GM12878 (cell line): ENCODE measurements around the gene HSD17B1. TPM values are rescaled to one million over a fixed set of nuclear protein-coding genes. Genes with fewer than 3 reads are reported as not detected.
A peak's percentile ranks its signal among the peaks of the same experiment; 100 is the strongest.

Source experiments
- ATF2 ChIP-seq: IDR thresholded peaks from 2 replicates; pipeline ENCODE4 v1.6.1; 2012; ENCODE audit warnings: low read length, inconsistent platforms
- HCFC1 ChIP-seq: fragments of 150-350 bp; IDR thresholded peaks from 2 replicates; pipeline ENCODE4 v1.6.1; 2014; ENCODE audit warnings: low read length
- JUNB ChIP-seq: IDR thresholded peaks from 2 replicates; pipeline ENCODE4 v1.6.1; 2016; ENCODE audit warnings: antibody characterized with exemption, mild to moderate bottlenecking
- MYC ChIP-seq: IDR thresholded peaks from 2 replicates; pipeline ENCODE4 v1.6.1; 2011; ENCODE audit warnings: mild to moderate bottlenecking, low read length, moderate library complexity, inconsistent platforms; ENCODE audit not compliant: insufficient read depth, insufficient replicate concordance, insufficient read length, severe bottlenecking
- NFXL1 ChIP-seq: fragments of 450-650 bp; IDR thresholded peaks from 2 replicates; pipeline ENCODE4 v1.6.1; 2017; ENCODE audit warnings: antibody characterized with exemption, mild to moderate bottlenecking, borderline replicate concordance
- POLR2AphosphoS5 ChIP-seq: IDR thresholded peaks from 2 replicates; pipeline ENCODE4 v1.6.1; 2011; ENCODE audit warnings: mild to moderate bottlenecking, low read length, inconsistent platforms
- SIN3A ChIP-seq: IDR thresholded peaks from 2 replicates; pipeline ENCODE4 v1.6.1; 2012; ENCODE audit warnings: low read depth, low read length, improper control_type of control experiment
- USF2 ChIP-seq: IDR thresholded peaks from 2 replicates; pipeline ENCODE4 v1.6.1; 2011; ENCODE audit warnings: low read depth, low read length, improper control_type of control experiment, borderline replicate concordance
- polyA plus RNA-seq, 11 experiments: library from polyadenylated mRNA; depleted of rRNA in 4 of 11; unstranded in 6 of 11; stranded (reverse) in 5 of 11; fragments of >200 nt; fragmentation: Nextera tagmentation in 4 of 11; fragmentation: Illumina TruSeq in 1 of 11; extraction: Ambion mirVana in 4 of 11; extraction: Trizol in 1 of 11; gene quantifications; 1 replicate in 1 of 11; 2 replicates in 10 of 11; pipeline versions ENCODE4 v1.2.1 to v1.2.3, GENCODE V29; 2011 to 2016; ENCODE audit warnings: inconsistent platforms in 2 of 11, missing spikeins in 2 of 11, low read depth in 1 of 11
- total RNA-seq, 4 experiments: library from RNA; depleted of rRNA in 3 of 4; stranded (reverse); fragments of >200 nt in 3 of 4; fragmentation: Illumina TruSeq in 1 of 4; extraction: Trizol in 1 of 4; gene quantifications; 2 replicates each; pipeline versions ENCODE4 v1.2.1 to v1.2.3, GENCODE V29; 2013 to 2021
- TF ChIP-seq, protein P1 (sequence below): fragments of 450-650 bp; formaldehyde crosslinking; IDR thresholded peaks from 2 replicates; pipeline ENCODE4 v1.4.0; 2022; ENCODE audit warnings: mild to moderate bottlenecking, moderate library complexity
- TF ChIP-seq, protein P2 (sequence below): IDR thresholded peaks from 2 replicates; pipeline ENCODE4 v1.6.1; 2012; ENCODE audit warnings: improper control_type of control experiment, low read depth, low read length; ENCODE audit not compliant: insufficient replicate concordance
- TF ChIP-seq, protein P3 (sequence below), 3 experiments: IDR thresholded peaks in 2 of 3; conservative IDR thresholded peaks in 1 of 3; 2 replicates each; pipeline ENCODE4 v1.5.1; 2011; ENCODE audit warnings: low read depth in 3 of 3, low read length in 3 of 3, mild to moderate bottlenecking in 3 of 3, control low read depth in 2 of 3, moderate library complexity in 2 of 3, inconsistent platforms in 1 of 3, mixed read lengths in 1 of 3; ENCODE audit not compliant: control insufficient read depth in 2 of 3, insufficient read depth in 1 of 3; ENCODE audit errors: extremely low read depth in 1 of 3
- TF ChIP-seq, protein P4 (sequence below): fragments of 450-650 bp; IDR thresholded peaks from 2 replicates; pipeline ENCODE4 v1.6.1; 2017; ENCODE audit warnings: antibody characterized with exemption, mild to moderate bottlenecking, moderate library complexity

HSD17B1 gene
- total and polyA plus RNA-seq, 10 of the 15 experiments (the other 5 are each of a cell fraction or from before 2014, with no cell fraction given) = 0.15 to 1.1 (median 0.42) TPM

DNA sequence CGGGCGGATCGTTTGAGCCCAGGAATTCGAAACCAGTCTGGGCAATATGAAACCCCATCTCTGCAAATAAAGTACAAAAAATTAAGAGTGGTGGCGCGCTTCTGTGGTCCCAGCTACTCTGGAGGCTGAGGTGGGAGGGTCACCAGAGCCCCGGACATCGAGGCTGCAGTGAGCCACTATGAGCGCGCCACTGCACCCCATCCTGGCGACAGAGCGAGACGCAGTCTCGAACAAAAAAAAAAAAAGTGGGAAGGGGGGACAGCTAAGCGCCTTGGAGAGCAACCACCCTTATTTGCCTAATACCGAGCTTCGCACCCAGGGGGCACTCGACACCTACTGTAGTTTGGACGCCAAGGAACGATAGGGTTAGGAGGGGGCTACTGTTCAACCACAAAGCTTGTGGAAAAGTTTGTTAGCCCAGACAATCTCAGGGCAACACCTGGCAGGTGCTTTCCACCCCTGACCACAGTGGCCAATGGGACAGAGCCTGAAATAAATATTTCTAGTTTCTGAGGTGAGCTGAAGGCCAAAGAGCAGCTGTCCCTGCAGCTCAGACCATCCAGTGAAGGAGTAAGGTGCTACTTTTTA lies 25.7 kb downstream of the HSD17B1 start (continued):
- TF ChIP-seq, protein P1, sequence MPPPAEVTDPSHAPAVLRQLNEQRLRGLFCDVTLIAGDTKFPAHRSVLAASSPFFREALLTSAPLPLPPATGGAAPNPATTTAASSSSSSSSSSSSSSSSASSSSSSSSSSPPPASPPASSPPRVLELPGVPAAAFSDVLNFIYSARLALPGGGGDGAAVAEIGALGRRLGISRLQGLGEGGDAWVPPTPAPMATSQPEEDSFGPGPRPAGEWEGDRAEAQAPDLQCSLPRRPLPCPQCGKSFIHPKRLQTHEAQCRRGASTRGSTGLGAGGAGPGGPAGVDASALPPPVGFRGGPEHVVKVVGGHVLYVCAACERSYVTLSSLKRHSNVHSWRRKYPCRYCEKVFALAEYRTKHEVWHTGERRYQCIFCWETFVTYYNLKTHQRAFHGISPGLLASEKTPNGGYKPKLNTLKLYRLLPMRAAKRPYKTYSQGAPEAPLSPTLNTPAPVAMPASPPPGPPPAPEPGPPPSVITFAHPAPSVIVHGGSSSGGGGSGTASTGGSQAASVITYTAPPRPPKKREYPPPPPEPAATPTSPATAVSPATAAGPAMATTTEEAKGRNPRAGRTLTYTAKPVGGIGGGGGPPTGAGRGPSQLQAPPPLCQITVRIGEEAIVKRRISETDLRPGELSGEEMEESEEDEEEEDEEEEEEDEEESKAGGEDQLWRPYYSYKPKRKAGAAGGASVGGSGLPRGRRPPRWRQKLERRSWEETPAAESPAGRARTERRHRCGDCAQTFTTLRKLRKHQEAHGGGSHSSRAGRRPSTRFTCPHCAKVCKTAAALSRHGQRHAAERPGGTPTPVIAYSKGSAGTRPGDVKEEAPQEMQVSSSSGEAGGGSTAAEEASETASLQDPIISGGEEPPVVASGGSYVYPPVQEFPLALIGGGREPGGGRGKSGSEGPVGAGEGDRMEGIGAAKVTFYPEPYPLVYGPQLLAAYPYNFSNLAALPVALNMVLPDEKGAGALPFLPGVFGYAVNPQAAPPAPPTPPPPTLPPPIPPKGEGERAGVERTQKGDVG (CRISPR knock-in tag) = no peak
- no peak for TF ChIP-seq MYC
- TF ChIP-seq SIN3A = no peak
- TF ChIP-seq HCFC1 = no peak
- TF ChIP-seq ATF2 = peak; percentile 69; the same call in 1 of the 2 replicates
- TF ChIP-seq, protein P2, sequence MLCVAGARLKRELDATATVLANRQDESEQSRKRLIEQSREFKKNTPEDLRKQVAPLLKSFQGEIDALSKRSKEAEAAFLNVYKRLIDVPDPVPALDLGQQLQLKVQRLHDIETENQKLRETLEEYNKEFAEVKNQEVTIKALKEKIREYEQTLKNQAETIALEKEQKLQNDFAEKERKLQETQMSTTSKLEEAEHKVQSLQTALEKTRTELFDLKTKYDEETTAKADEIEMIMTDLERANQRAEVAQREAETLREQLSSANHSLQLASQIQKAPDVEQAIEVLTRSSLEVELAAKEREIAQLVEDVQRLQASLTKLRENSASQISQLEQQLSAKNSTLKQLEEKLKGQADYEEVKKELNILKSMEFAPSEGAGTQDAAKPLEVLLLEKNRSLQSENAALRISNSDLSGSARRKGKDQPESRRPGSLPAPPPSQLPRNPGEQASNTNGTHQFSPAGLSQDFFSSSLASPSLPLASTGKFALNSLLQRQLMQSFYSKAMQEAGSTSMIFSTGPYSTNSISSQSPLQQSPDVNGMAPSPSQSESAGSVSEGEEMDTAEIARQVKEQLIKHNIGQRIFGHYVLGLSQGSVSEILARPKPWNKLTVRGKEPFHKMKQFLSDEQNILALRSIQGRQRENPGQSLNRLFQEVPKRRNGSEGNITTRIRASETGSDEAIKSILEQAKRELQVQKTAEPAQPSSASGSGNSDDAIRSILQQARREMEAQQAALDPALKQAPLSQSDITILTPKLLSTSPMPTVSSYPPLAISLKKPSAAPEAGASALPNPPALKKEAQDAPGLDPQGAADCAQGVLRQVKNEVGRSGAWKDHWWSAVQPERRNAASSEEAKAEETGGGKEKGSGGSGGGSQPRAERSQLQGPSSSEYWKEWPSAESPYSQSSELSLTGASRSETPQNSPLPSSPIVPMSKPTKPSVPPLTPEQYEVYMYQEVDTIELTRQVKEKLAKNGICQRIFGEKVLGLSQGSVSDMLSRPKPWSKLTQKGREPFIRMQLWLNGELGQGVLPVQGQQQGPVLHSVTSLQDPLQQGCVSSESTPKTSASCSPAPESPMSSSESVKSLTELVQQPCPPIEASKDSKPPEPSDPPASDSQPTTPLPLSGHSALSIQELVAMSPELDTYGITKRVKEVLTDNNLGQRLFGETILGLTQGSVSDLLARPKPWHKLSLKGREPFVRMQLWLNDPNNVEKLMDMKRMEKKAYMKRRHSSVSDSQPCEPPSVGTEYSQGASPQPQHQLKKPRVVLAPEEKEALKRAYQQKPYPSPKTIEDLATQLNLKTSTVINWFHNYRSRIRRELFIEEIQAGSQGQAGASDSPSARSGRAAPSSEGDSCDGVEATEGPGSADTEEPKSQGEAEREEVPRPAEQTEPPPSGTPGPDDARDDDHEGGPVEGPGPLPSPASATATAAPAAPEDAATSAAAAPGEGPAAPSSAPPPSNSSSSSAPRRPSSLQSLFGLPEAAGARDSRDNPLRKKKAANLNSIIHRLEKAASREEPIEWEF = no peak
- TF ChIP-seq JUNB = no peak
- TF ChIP-seq, protein P3, sequence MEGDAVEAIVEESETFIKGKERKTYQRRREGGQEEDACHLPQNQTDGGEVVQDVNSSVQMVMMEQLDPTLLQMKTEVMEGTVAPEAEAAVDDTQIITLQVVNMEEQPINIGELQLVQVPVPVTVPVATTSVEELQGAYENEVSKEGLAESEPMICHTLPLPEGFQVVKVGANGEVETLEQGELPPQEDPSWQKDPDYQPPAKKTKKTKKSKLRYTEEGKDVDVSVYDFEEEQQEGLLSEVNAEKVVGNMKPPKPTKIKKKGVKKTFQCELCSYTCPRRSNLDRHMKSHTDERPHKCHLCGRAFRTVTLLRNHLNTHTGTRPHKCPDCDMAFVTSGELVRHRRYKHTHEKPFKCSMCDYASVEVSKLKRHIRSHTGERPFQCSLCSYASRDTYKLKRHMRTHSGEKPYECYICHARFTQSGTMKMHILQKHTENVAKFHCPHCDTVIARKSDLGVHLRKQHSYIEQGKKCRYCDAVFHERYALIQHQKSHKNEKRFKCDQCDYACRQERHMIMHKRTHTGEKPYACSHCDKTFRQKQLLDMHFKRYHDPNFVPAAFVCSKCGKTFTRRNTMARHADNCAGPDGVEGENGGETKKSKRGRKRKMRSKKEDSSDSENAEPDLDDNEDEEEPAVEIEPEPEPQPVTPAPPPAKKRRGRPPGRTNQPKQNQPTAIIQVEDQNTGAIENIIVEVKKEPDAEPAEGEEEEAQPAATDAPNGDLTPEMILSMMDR (IDR thresholded peaks at IDR 0.05 in 2 of 3, conservative IDR thresholded peaks at IDR 0.05 in 1 of 3; ENCODE audit: control insufficient read depth in 2 of 3, extremely low read depth in 1 of 3, insufficient read depth in 1 of 3, low read depth in 3 of 3, low read length in 3 of 3) = peak; percentile 85 to 89 (median 85)
- TF ChIP-seq NFXL1 = no peak
- TF ChIP-seq POLR2AphosphoS5 = peak; percentile 8; the same call in 1 of the 2 replicates
- TF ChIP-seq, protein P4, sequence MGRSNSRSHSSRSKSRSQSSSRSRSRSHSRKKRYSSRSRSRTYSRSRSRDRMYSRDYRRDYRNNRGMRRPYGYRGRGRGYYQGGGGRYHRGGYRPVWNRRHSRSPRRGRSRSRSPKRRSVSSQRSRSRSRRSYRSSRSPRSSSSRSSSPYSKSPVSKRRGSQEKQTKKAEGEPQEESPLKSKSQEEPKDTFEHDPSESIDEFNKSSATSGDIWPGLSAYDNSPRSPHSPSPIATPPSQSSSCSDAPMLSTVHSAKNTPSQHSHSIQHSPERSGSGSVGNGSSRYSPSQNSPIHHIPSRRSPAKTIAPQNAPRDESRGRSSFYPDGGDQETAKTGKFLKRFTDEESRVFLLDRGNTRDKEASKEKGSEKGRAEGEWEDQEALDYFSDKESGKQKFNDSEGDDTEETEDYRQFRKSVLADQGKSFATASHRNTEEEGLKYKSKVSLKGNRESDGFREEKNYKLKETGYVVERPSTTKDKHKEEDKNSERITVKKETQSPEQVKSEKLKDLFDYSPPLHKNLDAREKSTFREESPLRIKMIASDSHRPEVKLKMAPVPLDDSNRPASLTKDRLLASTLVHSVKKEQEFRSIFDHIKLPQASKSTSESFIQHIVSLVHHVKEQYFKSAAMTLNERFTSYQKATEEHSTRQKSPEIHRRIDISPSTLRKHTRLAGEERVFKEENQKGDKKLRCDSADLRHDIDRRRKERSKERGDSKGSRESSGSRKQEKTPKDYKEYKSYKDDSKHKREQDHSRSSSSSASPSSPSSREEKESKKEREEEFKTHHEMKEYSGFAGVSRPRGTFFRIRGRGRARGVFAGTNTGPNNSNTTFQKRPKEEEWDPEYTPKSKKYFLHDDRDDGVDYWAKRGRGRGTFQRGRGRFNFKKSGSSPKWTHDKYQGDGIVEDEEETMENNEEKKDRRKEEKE = no peak
- no peak for TF ChIP-seq USF2
